HEK293T (cell line): ENCODE results near the gene DKK2.

ENCODE experiments used
- CTCF ChIA-PET: fragments of 350-600 bp; formaldehyde crosslinking; extraction: SDS; loops from one replicate; lab custom pipeline; 2021; ENCODE audit warnings: antibody characterized with exemption, inconsistent platforms; lab: Yijun Ruan, JAX
- POLR2A ChIA-PET: fragments of 350-600 bp; formaldehyde crosslinking; extraction: SDS; loops from one replicate; lab custom pipeline; 2020; ENCODE audit warnings: antibody characterized with exemption, inconsistent platforms; lab: Yijun Ruan, JAX
- DNase-seq: peaks from one replicate; pipeline ENCODE4 v3.0.0; 2012; ENCODE audit warnings: mixed read lengths; ENCODE audit errors: extremely low spot score
- ARNT ChIP-seq: fragments of 450-650 bp; IDR thresholded peaks from 2 replicates; pipeline ENCODE4 v1.6.1; 2017; ENCODE audit warnings: mild to moderate bottlenecking
- BHLHE40 ChIP-seq: fragments of 450-650 bp; IDR thresholded peaks from 2 replicates; pipeline ENCODE4 v1.6.1; 2016; ENCODE audit warnings: mild to moderate bottlenecking, moderate library complexity, borderline replicate concordance
- CTBP1 ChIP-seq: fragments of 450-650 bp; IDR thresholded peaks from 2 replicates; pipeline ENCODE4 v1.6.1; 2016; ENCODE audit warnings: borderline replicate concordance
- ELF4 ChIP-seq: fragments of 450-650 bp; IDR thresholded peaks from 2 replicates; pipeline ENCODE4 v1.6.1; 2017; ENCODE audit warnings: antibody characterized with exemption
- FOXA1 ChIP-seq: fragments of 450-650 bp; IDR thresholded peaks from 2 replicates; pipeline ENCODE4 v1.6.1; 2016; ENCODE audit warnings: mild to moderate bottlenecking
- FOXK2 ChIP-seq: fragments of 450-650 bp; IDR thresholded peaks from 2 replicates; pipeline ENCODE4 v1.6.1; 2016; ENCODE audit warnings: mild to moderate bottlenecking
- FOXM1 ChIP-seq: fragments of 450-650 bp; IDR thresholded peaks from 2 replicates; pipeline ENCODE4 v1.6.1; 2017; ENCODE audit warnings: mild to moderate bottlenecking, borderline replicate concordance
- HDGF ChIP-seq: fragments of 450-650 bp; IDR thresholded peaks from 2 replicates; pipeline ENCODE4 v1.6.1; 2017; ENCODE audit warnings: antibody characterized with exemption, borderline replicate concordance
- L3MBTL2 ChIP-seq: fragments of 450-650 bp; conservative IDR thresholded peaks from 2 replicates; pipeline ENCODE4 v1.6.1; 2016; ENCODE audit warnings: mild to moderate bottlenecking
- LEF1 ChIP-seq: fragments of 450-650 bp; IDR thresholded peaks from 2 replicates; pipeline ENCODE4 v1.6.1; 2017; ENCODE audit warnings: mild to moderate bottlenecking, borderline replicate concordance
- NFRKB ChIP-seq: fragments of 450-650 bp; IDR thresholded peaks from 2 replicates; pipeline ENCODE4 v1.6.1; 2016; ENCODE audit warnings: mild to moderate bottlenecking, moderate library complexity
- SP1 ChIP-seq: fragments of 450-650 bp; IDR thresholded peaks from 2 replicates; pipeline ENCODE4 v1.6.1; 2017
- SUZ12 ChIP-seq: fragments of 450-650 bp; IDR thresholded peaks from 2 replicates; pipeline ENCODE4 v1.6.1; 2016; ENCODE audit warnings: mild to moderate bottlenecking
- TARDBP ChIP-seq: fragments of 450-650 bp; IDR thresholded peaks from 2 replicates; pipeline ENCODE4 v1.6.1; 2016
- ZNF384 ChIP-seq: fragments of 450-650 bp; IDR thresholded peaks from 2 replicates; pipeline ENCODE4 v1.6.1; 2016
- TF ChIP-seq, protein P1 (sequence below): fragments of 450-650 bp; IDR thresholded peaks from 2 replicates; pipeline ENCODE4 v1.6.1; 2016

DKK2 gene

DNA sequence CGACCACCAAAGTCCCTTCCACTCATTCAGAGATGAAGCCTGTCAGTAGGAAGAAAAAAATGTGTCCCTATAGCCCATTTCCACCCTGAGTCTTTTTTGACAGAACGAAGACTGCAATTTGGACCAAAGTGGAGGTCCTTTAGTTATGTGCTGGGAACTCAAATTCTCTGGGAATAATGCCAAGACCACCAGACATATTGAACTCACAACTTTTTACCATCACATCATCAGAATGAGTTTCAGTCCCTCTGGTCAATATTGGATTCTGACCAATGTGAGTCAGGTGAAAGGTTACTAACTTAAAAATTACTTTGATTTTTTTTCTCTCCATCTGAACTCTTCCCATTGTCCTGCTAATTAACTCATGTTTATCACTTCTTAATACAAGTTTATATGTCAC, 128.9 kb downstream of the DKK2 start:
- ChIA-PET POLR2A (no interaction called here), CTCF (no interaction called here)
- no peak for DNase-seq
- TF ChIP-seq L3MBTL2 (no peak), SP1 (no peak), SUZ12 (no peak), ZNF384 (no peak), ARNT (no peak), FOXM1 (no peak), FOXA1 (no peak), TARDBP (no peak), CTBP1 (no peak)

DNA sequence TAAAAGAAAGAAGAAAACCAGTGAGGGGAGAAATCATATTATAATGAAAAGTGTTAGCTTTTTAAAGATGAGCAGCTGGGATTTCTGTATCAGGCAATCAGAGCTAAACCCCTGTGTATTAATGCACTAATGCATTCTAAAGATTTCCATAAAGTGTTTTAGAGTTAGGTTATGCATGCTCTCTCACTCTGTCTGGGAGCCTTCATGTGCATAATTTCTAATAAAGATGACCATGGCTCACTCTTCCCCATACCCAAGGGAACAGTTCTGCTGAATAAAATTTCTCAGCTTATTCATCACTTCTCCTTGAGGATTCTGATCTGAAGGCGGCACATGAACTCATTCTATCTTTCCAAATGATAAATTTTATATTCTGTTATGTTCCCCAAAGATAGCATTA, 129.4 kb downstream of the DKK2 start:
- CTCF ChIA-PET: no interaction called here
- TF ChIP-seq FOXK2 (no peak), FOXA1 (no peak), ZNF384 (no peak), L3MBTL2 (no peak), FOXM1 (no peak), ELF4 (no peak), NFRKB (no peak), BHLHE40 (no peak), TARDBP (no peak), CTBP1 (no peak), ARNT (no peak), HDGF (no peak), SP1 (no peak), LEF1 (no peak), SUZ12 (no peak)
- TF ChIP-seq, protein P1, sequence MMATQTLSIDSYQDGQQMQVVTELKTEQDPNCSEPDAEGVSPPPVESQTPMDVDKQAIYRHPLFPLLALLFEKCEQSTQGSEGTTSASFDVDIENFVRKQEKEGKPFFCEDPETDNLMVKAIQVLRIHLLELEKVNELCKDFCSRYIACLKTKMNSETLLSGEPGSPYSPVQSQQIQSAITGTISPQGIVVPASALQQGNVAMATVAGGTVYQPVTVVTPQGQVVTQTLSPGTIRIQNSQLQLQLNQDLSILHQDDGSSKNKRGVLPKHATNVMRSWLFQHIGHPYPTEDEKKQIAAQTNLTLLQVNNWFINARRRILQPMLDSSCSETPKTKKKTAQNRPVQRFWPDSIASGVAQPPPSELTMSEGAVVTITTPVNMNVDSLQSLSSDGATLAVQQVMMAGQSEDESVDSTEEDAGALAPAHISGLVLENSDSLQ: no peak
- no peak for DNase-seq
- POLR2A ChIA-PET: no interaction called here

DNA sequence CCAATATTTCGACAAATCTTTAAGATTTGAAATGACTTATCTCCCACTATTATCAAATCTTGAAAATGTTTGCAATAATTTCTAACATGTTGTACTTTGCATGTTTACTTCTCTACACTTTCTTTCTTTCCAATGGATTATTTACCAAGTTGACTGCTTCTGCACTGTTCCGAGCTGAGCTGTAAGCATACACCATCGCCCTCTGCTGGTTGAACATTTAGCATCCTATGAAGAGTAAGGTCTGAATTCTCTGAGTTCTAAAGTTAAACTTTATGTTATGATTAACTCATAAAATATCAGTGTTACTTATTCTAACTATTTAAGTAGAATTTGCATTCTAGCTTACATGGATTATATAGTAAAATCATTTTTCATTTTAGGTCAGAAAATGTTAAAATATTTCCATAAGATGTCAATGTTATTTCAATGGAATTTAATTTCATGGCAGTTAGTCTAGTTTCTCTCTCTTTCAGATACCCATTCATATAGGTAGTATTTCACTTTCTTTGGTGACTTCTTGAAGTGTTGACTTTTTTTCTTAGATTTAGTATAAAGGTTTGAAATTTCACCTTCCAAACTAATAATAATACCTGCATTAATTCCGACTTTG, 137.4 kb downstream of the DKK2 start:
- POLR2A ChIA-PET: no interaction called here
- TF ChIP-seq ZNF384 (no peak), SP1 (no peak), FOXM1 (no peak), SUZ12 (no peak), FOXA1 (no peak), ARNT (no peak), ELF4 (no peak), NFRKB (no peak), BHLHE40 (no peak), L3MBTL2 (no peak), HDGF (no peak), CTBP1 (no peak), TARDBP (no peak), FOXK2 (no peak), LEF1 (no peak)
- TF ChIP-seq, protein P1: no peak
- peak; percentile 36 for DNase-seq
- CTCF ChIA-PET: interaction anchor here (1.0 to 1.1 kb wide), 2 partner anchors 10 to 529 kb away, joined by 3 to 4 read pairs; no protein-coding TSS in a partner anchor

DNA sequence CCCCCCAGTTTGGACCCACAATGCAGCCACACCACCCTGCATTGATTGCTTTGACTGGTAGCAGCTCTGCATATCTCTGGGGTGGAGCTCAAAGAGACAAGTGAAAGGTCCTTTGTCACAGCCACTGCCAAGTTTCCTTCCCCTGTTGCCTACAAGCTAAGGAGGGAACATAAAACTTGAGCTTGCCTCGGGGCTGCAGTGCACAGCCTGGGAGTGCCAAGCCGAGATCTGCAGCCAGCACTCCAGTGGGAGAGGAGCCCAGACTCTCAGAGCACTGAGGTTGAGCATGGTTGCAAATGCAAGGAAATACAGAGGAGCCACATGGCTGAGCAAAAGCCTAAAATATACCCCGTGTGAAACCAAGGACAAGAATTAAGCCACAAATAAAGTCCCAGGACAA, 142.2 kb downstream of the DKK2 start:
- ChIA-PET CTCF (interaction anchor here (0.6 kb wide), 1 partner anchor 565 kb away, joined by 4 read pairs; no protein-coding TSS in a partner anchor), POLR2A (no interaction called here)
- DNase-seq: no peak
- TF ChIP-seq SP1 (no peak), ARNT (no peak), FOXK2 (no peak)
- TF ChIP-seq, protein P1: no peak

DNA sequence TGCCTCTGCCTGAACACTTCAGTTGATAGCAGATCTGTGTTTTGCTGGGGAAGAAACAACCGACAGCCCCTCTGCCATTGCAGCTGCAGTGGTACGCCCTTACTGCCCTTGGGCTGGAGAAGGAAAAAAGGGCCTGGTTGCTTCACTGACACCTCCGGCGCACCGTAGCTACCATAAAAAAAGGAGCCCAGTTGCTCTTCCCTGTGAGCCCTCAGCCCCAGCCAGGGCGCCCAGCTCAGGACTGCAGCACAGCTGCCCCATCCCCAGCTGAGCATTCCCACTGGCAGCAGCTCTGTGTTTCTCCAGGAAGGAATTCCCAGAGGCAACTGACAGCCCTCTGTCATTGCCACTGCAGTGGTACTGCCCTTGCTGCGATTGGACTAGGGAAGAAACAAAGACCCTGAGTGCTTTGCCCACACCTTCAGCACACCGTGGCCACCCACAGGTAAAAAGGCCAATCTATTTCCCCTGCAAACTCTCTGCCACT, 142.7 kb downstream of the DKK2 start:
- DNase-seq: no peak
- CTCF ChIA-PET: no interaction called here
- POLR2A ChIA-PET: no interaction called here
- TF ChIP-seq TARDBP (no peak), ARNT (no peak), LEF1 (no peak), NFRKB (no peak), ZNF384 (no peak), FOXK2 (no peak), SP1 (no peak), CTBP1 (no peak), FOXA1 (no peak), FOXM1 (no peak), HDGF (no peak), ELF4 (no peak), SUZ12 (no peak), BHLHE40 (no peak)
- TF ChIP-seq, protein P1: no peak

DNA sequence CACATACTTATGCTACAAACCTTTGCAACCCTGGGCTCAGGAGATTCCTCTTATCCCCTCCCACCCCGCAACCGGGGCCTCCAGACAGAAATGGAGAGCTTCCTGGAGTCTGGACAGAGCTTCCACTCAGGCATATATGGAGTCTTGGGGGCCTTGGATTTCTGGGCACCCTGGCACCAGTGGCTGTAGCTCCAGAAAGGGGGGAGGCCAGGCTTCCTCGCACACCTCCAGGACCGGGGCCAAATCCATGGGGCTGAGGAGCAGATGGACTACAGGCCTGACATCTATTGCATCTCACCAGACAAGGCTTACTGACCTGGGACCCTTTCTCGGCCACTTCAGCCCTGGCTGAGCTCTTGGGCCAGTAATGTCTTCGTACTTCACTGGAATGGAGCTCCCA, 143.3 kb downstream of the DKK2 start:
- no peak for TF ChIP-seq ZNF384
- no peak for TF ChIP-seq BHLHE40
- no peak for TF ChIP-seq FOXA1
- no peak for TF ChIP-seq FOXM1
- TF ChIP-seq, protein P1: no peak
- no peak for TF ChIP-seq SP1
- TF ChIP-seq FOXK2: no peak
- no peak for TF ChIP-seq NFRKB
- TF ChIP-seq ARNT: no peak
- no peak for TF ChIP-seq CTBP1
- TF ChIP-seq HDGF: no peak
- no peak for TF ChIP-seq LEF1
- ChIA-PET POLR2A (no interaction called here), CTCF (no interaction called here)
- DNase-seq: no peak
